Right lobe of liver (tissue), 6 donors: ENCODE data around the gene BASP1. TPM values are rescaled to one million over a fixed set of nuclear protein-coding genes. Genes with fewer than 3 reads are reported as not detected.
A peak's percentile ranks its signal among the peaks of the same experiment; 100 is the strongest.
"Not testable (repeated sequence)": the region's sequence is repeated elsewhere in the genome, so short reads cannot be mapped to it uniquely, and the experiment has no call there.

Experiments
- ATAC-seq, 4 donors: fragments of 200-7000 bp; cut with Tn5 transposase; one replicate each; pipeline ENCODE4 v1.9.1; 2020; ENCODE audit warnings: mild to moderate bottlenecking in 4 of 4, moderate library complexity in 4 of 4
- DNase-seq, 3 donors: peaks; one replicate each; pipeline ENCODE4 v3.0.0-alpha.2; 2020
- H3K27ac ChIP-seq, 3 donors: fragments of 200-600 bp; one replicate each; pipeline ENCODE4 v1.8.0; 2022
- H3K27me3 ChIP-seq, 2 donors: fragments of 200-600 bp; one replicate each; pipeline ENCODE4 v1.8.0; 2022
- H3K36me3 ChIP-seq, 4 donors: fragments of 200-600 bp; sonication (generic) in 1 of 4; one replicate each; pipeline versions ENCODE4 v1.5.1 to v1.8.0; 2017 to 2022; ENCODE audit warnings: control low read depth in 1 of 4
- H3K4me1 ChIP-seq, 4 donors: fragments of 200-600 bp; sonication (generic) in 1 of 4; one replicate each; pipeline versions ENCODE4 v1.5.1 to v1.8.0; 2017 to 2022; ENCODE audit warnings: control low read depth in 1 of 4
- H3K4me3 ChIP-seq, 3 donors: fragments of 200-600 bp; one replicate each; pipeline ENCODE4 v1.8.0; 2022
- H3K9me3 ChIP-seq, 4 donors: fragments of 200-600 bp; sonication (generic) in 1 of 4; one replicate each; pipeline versions ENCODE4 v1.5.1 to v1.8.0; 2017 to 2022; ENCODE audit warnings: control low read depth in 1 of 4
- POLR2A ChIP-seq: fragments of 450-650 bp; IDR thresholded peaks from one replicate; pipeline ENCODE4 v1.6.1; 2017; ENCODE audit warnings: antibody characterized with exemption, mild to moderate bottlenecking
- WGBS: methylation state at CpG from one replicate; pipeline ENCODE4 v1.1.6; 2018; ENCODE audit warnings: low coverage, low lambda C conversion rate; ENCODE audit not compliant: insufficient coverage; ENCODE audit errors: missing lambda C conversion rate; 5-methylcytosine and 5-hydroxymethylcytosine counted together
- intact Hi-C, 2 donors: fragments of 100-400 bp; cut with DNase I; formaldehyde crosslinking; loops; one replicate each; pipeline versions ENCODE4 v1.11.2 to v1.14.1; 2022
- total RNA-seq, 6 experiments: library from RNA; depleted of rRNA in 2 of 6; stranded (reverse); fragments of >200 nt in 2 of 6; fragmentation: NEBNext Ultra II Directional in 3 of 6; extraction: Animal tissue kit (Norgen Biotek cat#: 25700) in 3 of 6; gene quantifications; one replicate each; pipeline versions ENCODE4 v1.1.0 to v1.2.4, GENCODE V29; 2016 to 2023
- TF ChIP-seq, protein P1 (sequence below), 4 donors: fragments of 200-600 bp in 3 of 4; fragments of 450-650 bp in 1 of 4; IDR thresholded peaks; one replicate each; pipeline versions ENCODE4 v1.5.1 to v1.8.0; 2016 to 2022; ENCODE audit warnings: antibody characterized with exemption in 4 of 4, mild to moderate bottlenecking in 2 of 4
- donor health status: DM: no; HTN: yes; CAD: no.
- donor health status: DM: no; HTN: no; CAD: no.
- donor health status: DM: no; HTN: no; CAD: no.
- donor health status: DM: no; HTN: yes; CAD: no.
- donor health status: DM: no; HTN: yes; CAD: no.

Gene BASP1
- total RNA-seq, 6 experiments from 2014 or later, result 2.6 to 11.2 (median 4.7) TPM

DNA sequence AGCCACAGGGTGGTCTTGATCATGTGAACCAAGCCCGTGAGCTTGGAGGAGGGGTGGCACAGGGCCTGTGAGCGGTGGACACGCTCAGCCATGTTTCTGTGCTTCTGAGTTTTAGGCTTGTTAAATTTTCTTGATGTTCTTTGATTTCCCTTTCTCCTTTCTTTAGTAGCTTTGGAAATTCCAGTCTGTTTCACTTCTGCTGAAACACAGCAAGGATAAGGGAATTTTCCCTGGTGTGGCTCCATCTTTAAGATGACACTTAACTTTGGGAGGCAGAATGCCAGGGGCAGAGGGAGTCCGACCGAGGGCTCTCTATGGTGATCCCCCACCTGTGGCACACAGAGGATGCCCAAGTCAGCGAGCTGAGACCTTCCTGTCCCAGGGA, 29.7 kb upstream of the BASP1 start:
- Histone ChIP-seq H3K4me1 (no peaks in the 10 kb centered on the region), H3K36me3 (no peaks in the 10 kb centered on the region), H3K9me3 (no peaks in the 10 kb centered on the region), H3K27ac (no peak overlapping the region), H3K27me3 (no peaks in the 10 kb centered on the region), H3K4me3 (no peak overlapping the region)
- ATAC-seq (no peak), DNase-seq (no peak)
- 69% methylated on average over 6 of the region's 6 CpGs for WGBS
- TF ChIP-seq, protein P1, sequence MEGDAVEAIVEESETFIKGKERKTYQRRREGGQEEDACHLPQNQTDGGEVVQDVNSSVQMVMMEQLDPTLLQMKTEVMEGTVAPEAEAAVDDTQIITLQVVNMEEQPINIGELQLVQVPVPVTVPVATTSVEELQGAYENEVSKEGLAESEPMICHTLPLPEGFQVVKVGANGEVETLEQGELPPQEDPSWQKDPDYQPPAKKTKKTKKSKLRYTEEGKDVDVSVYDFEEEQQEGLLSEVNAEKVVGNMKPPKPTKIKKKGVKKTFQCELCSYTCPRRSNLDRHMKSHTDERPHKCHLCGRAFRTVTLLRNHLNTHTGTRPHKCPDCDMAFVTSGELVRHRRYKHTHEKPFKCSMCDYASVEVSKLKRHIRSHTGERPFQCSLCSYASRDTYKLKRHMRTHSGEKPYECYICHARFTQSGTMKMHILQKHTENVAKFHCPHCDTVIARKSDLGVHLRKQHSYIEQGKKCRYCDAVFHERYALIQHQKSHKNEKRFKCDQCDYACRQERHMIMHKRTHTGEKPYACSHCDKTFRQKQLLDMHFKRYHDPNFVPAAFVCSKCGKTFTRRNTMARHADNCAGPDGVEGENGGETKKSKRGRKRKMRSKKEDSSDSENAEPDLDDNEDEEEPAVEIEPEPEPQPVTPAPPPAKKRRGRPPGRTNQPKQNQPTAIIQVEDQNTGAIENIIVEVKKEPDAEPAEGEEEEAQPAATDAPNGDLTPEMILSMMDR (IDR thresholded peaks at IDR 0.05), result no peak
- TF ChIP-seq POLR2A, result no peak
- intact Hi-C loops, result loop anchor here in 1 of 2 donors (10.0 kb wide), 1 partner anchor 393 kb away; no protein-coding TSS in a partner anchor

DNA sequence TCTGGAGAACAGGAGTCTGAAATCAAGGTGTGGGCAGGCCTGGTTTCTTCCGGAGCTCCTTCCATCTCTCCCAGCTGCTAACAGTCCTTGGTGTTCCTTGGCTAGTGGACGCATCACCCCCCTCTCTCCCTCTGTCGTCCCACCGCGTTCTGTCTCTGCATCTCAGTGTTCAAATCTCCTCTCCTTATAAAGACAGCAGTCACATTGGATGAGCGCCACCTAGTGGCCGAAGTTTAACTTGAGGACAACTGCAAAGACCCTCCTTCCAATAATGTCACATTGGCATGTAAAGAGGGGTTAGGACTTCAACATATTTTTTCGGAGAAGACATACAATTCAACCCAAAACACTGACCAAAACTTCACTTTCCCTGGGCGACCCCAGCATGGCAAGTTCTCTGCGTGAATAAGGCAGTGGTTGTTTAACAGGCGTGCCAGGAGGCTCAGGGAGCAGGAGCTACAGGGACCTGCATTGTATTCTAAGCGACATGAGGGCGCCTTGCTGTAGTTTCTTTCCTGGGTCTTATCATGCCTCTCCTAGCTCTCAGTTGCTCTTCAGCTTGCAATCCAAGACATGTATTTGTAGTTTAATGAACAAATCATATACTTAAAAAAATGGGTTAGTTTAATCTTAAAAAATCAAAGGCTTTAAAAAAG, 27.9 kb upstream of the BASP1 start:
- no peaks in the 10 kb centered on the region for H3K36me3 ChIP-seq
- no peak overlapping the region for H3K27ac ChIP-seq
- TF ChIP-seq POLR2A, result no peak
- TF ChIP-seq, protein P1 (IDR thresholded peaks at IDR 0.05), result peak; percentile 64 to 87 (median 82)
- peak; percentile 53 to 66 (median 64) for ATAC-seq
- no peaks in the 10 kb centered on the region for H3K27me3 ChIP-seq
- H3K9me3 ChIP-seq, result no peaks in the 10 kb centered on the region
- no peak overlapping the region for H3K4me3 ChIP-seq
- no peaks in the 10 kb centered on the region for H3K4me1 ChIP-seq
- intact Hi-C loops, result loop anchor here (10.0 kb wide), 1 partner anchor 395 kb away; no protein-coding TSS in a partner anchor
- 10% methylated on average over 11 of the region's 13 CpGs for WGBS
- DNase-seq, result peak; percentile 66 to 73 (median 73)

GRCh38 chr5:17190242-17190778, 27.1 kb upstream of the BASP1 start:
- no peak for TF ChIP-seq POLR2A
- TF ChIP-seq, protein P1 (IDR thresholded peaks at IDR 0.05), result peak; percentile 77 to 86 (median 82)
- DNase-seq, result no peak
- Histone ChIP-seq H3K4me3 (no peak overlapping the region), H3K27me3 (no peaks in the 10 kb centered on the region), H3K9me3 (no peaks in the 10 kb centered on the region), H3K27ac (no peak overlapping the region), H3K36me3 (no peaks in the 10 kb centered on the region), H3K4me1 (no peaks in the 10 kb centered on the region)
- ATAC-seq, result peak; percentile 74 to 83 (median 80)
- intact Hi-C loops, result loop anchor here in 1 of 2 donors (10.0 kb wide), 1 partner anchor 396 kb away; no protein-coding TSS in a partner anchor
- WGBS, result 0% methylated on average over 4 of the region's 4 CpGs

- no peak overlapping the region for H3K4me3 ChIP-seq
- H3K27ac ChIP-seq, result no peak overlapping the region
- H3K9me3 ChIP-seq, result no peaks in the 10 kb centered on the region
- TF ChIP-seq, protein P1 (IDR thresholded peaks at IDR 0.05), result no peak
- no peak for TF ChIP-seq POLR2A
- ATAC-seq, result no peak
- H3K36me3 ChIP-seq, result no peaks in the 10 kb centered on the region
- DNase-seq, result no peak
- 64% methylated on average over 7 of the region's 7 CpGs for WGBS
- intact Hi-C loops, result loop anchor here in 1 of 2 donors (10.0 kb wide), 1 partner anchor 396 kb away; no protein-coding TSS in a partner anchor
- H3K27me3 ChIP-seq, result no peaks in the 10 kb centered on the region
- H3K4me1 ChIP-seq, result no peaks in the 10 kb centered on the region
Measured at GRCh38 chr5:17190799-17191391, 26.5 kb upstream of the BASP1 start.

DNA sequence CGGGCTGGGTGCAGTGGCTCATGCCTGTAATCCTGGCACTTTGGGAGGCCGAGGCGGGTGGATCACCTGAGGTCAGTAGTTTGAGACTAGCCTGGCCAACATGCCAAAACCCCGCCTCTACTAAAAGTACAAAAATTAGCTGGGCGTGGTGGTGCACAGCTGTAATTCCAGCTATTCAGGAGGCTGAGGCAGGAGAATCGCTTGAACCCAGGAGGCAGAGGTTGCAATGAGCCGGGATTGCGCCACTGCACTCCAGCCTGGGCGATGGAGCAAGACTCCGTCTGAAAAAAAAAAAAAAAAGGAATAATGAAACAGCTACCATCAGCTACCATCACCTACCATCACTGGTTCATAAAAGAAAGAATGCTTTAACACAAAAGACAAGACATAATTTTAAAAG, 25.9 kb upstream of the BASP1 start:
- ATAC-seq, H3K27ac ChIP-seq: not testable (repeated sequence)
- intact Hi-C loops, result loop anchor here in 1 of 2 donors (10.0 kb wide), 1 partner anchor 397 kb away; no protein-coding TSS in a partner anchor

More for the DNA sequence above, 25.9 kb upstream of the BASP1 start:
- H3K4me3 ChIP-seq, H3K4me1 ChIP-seq, DNase-seq, H3K36me3 ChIP-seq, H3K27me3 ChIP-seq, H3K9me3 ChIP-seq: not testable (repeated sequence)
- WGBS, result 54% methylated on average over 9 of the region's 10 CpGs
